H9 (cell line): ENCODE measurements around the gene PTGS1. TPM values are rescaled to one million over a fixed set of nuclear protein-coding genes. Genes with fewer than 3 reads are reported as not detected.

Source experiments
- DNase-seq: peaks from one replicate; pipeline ENCODE4 v3.0.0-alpha.2; 2017
- H2AFZ ChIP-seq: one replicate; pipeline ENCODE4 v1.6.1; 2013; ENCODE audit warnings: mild to moderate bottlenecking, low read length, control low read depth, moderate library complexity
- H2AK5ac ChIP-seq: 2 replicates; pipeline ENCODE4 v1.6.1; 2013; ENCODE audit warnings: low read length, control low read depth, mixed read lengths; ENCODE audit not compliant: insufficient read length
- H2BK120ac ChIP-seq: one replicate; pipeline ENCODE4 v1.6.1; 2013; ENCODE audit warnings: low read depth, mild to moderate bottlenecking, low read length, control low read depth, inconsistent platforms; ENCODE audit not compliant: poor library complexity, severe bottlenecking
- H2BK12ac ChIP-seq: 2 replicates; pipeline ENCODE4 v1.6.1; 2013; ENCODE audit warnings: low read length, control low read depth, mixed read lengths, low read depth; ENCODE audit not compliant: insufficient read length
- H2BK15ac ChIP-seq: 2 replicates; pipeline ENCODE4 v1.6.1; 2013; ENCODE audit warnings: low read depth, low read length, control low read depth
- H2BK20ac ChIP-seq: one replicate; pipeline ENCODE4 v1.6.1; 2013; ENCODE audit warnings: low read depth, mild to moderate bottlenecking, low read length, control low read depth, inconsistent platforms; ENCODE audit not compliant: poor library complexity, severe bottlenecking
- H2BK5ac ChIP-seq: 2 replicates; pipeline ENCODE4 v1.6.1; 2013; ENCODE audit warnings: low read length, control low read depth, mixed read lengths; ENCODE audit not compliant: insufficient read length
- H3K14ac ChIP-seq: 2 replicates; pipeline ENCODE4 v1.6.1; 2013; ENCODE audit warnings: low read length, control low read depth; ENCODE audit not compliant: insufficient read depth
- H3K18ac ChIP-seq: 2 replicates; pipeline ENCODE4 v1.6.1; 2013; ENCODE audit warnings: low read depth, mild to moderate bottlenecking, mixed read lengths, low read length, control low read depth; ENCODE audit not compliant: insufficient read length
- H3K23ac ChIP-seq: 2 replicates; pipeline ENCODE4 v1.6.1; 2013; ENCODE audit warnings: low read length, control low read depth, mixed read lengths, low read depth; ENCODE audit not compliant: insufficient read length
- H3K23me2 ChIP-seq: 2 replicates; pipeline ENCODE4 v1.6.1; 2013; ENCODE audit warnings: low read depth, mild to moderate bottlenecking, mixed read lengths, low read length, control low read depth; ENCODE audit not compliant: insufficient read length, poor library complexity, severe bottlenecking
- H3K27ac ChIP-seq: 2 replicates; pipeline ENCODE4 v1.5.1; 2013; ENCODE audit warnings: low read length, control low read depth, mixed read lengths, low read depth; ENCODE audit not compliant: insufficient read length
- H3K27me3 ChIP-seq: 2 replicates; pipeline ENCODE4 v1.6.1; 2013; ENCODE audit warnings: low read length, control low read depth, inconsistent platforms; ENCODE audit not compliant: insufficient read depth
- H3K4ac ChIP-seq: 2 replicates; pipeline ENCODE4 v1.6.1; 2013; ENCODE audit warnings: low read depth, mild to moderate bottlenecking, control low read depth, inconsistent platforms, low read length, moderate library complexity
- H3K4me1 ChIP-seq: 2 replicates; pipeline ENCODE4 v1.6.1; 2013; ENCODE audit warnings: low read length, control low read depth, inconsistent platforms; ENCODE audit not compliant: insufficient read depth
- H3K4me2 ChIP-seq: 2 replicates; pipeline ENCODE4 v1.6.1; 2013; ENCODE audit warnings: low read length, control low read depth, mixed read lengths; ENCODE audit not compliant: insufficient read length, insufficient read depth
- H3K56ac ChIP-seq: 2 replicates; pipeline ENCODE4 v1.6.1; 2013; ENCODE audit warnings: low read depth, mild to moderate bottlenecking, mixed read lengths, low read length, control low read depth; ENCODE audit not compliant: insufficient read length
- H3K79me1 ChIP-seq: 2 replicates; pipeline ENCODE4 v1.6.1; 2013; ENCODE audit warnings: low read depth, mild to moderate bottlenecking, moderate library complexity, low read length, control low read depth, inconsistent platforms; ENCODE audit not compliant: insufficient read depth, poor library complexity, severe bottlenecking
- H3K79me2 ChIP-seq: 2 replicates; pipeline ENCODE4 v1.6.1; 2013; ENCODE audit warnings: low read length, control low read depth, inconsistent platforms; ENCODE audit not compliant: insufficient read depth
- H3K9ac ChIP-seq: 2 replicates; pipeline ENCODE4 v1.6.1; 2013; ENCODE audit warnings: low read length, control low read depth, mixed read lengths; ENCODE audit not compliant: insufficient read length; ENCODE audit errors: extremely low read depth
- H3K9me3 ChIP-seq: one replicate; pipeline ENCODE4 v1.6.1; 2013; ENCODE audit warnings: low read depth, low read length, inconsistent platforms; ENCODE audit not compliant: control insufficient read depth
- H3T11ph ChIP-seq: one replicate; pipeline ENCODE4 v1.6.1; 2013; ENCODE audit warnings: mild to moderate bottlenecking, low read length, control low read depth, inconsistent platforms
- H4K20me1 ChIP-seq: one replicate; pipeline ENCODE4 v1.6.1; 2013; ENCODE audit not compliant: control insufficient read depth, insufficient read length, insufficient read depth
- H4K5ac ChIP-seq: 2 replicates; pipeline ENCODE4 v1.6.1; 2013; ENCODE audit warnings: low read depth, mild to moderate bottlenecking, mixed read lengths, low read length, control low read depth; ENCODE audit not compliant: insufficient read length
- H4K8ac ChIP-seq: replicated peaks from 2 replicates; pipeline ENCODE4 v1.6.1; 2013; ENCODE audit warnings: low read length, control low read depth, mixed read lengths, low read depth; ENCODE audit not compliant: insufficient read length
- H4K91ac ChIP-seq: 2 replicates; pipeline ENCODE4 v1.6.1; 2013; ENCODE audit warnings: low read depth, mild to moderate bottlenecking, moderate library complexity, mixed read lengths, low read length, control low read depth; ENCODE audit not compliant: insufficient read length
- H3K27ac Mint-ChIP-seq, 3 experiments: 2 replicates in 2 of 3; 3 replicates in 1 of 3; pipeline ENCODE4 v1.8.0; 2020 to 2021; ENCODE audit warnings: mixed read lengths in 3 of 3, mild to moderate bottlenecking in 1 of 3, moderate library complexity in 1 of 3
- H3K27me3 Mint-ChIP-seq: 2 replicates; pipeline ENCODE4 v1.8.0; 2021; ENCODE audit warnings: low read depth, mild to moderate bottlenecking, moderate library complexity, mixed read lengths
- H3K36me3 Mint-ChIP-seq, 3 experiments: 2 replicates in 2 of 3; 3 replicates in 1 of 3; pipeline ENCODE4 v1.8.0; 2020 to 2021; ENCODE audit warnings: low read depth in 3 of 3, mixed read lengths in 3 of 3; ENCODE audit not compliant: insufficient read depth in 1 of 3
- H3K4me1 Mint-ChIP-seq, 2 experiments: 2 replicates each; pipeline ENCODE4 v1.8.0; 2020; ENCODE audit warnings: mixed read lengths in 2 of 2
- H3K4me3 Mint-ChIP-seq, 2 experiments: 2 replicates in 1 of 2; 3 replicates in 1 of 2; pipeline ENCODE4 v1.8.0; 2020 to 2021; ENCODE audit warnings: mild to moderate bottlenecking in 2 of 2, mixed read lengths in 2 of 2, moderate library complexity in 1 of 2
- H3K9me3 Mint-ChIP-seq, 2 experiments: 2 replicates in 1 of 2; 3 replicates in 1 of 2; pipeline ENCODE4 v1.8.0; 2020; ENCODE audit warnings: mild to moderate bottlenecking in 2 of 2, mixed read lengths in 2 of 2, moderate library complexity in 1 of 2
- WGBS: extraction: QIAGEN DNeasy Blood & Tissue Kit; methylation state at CpG from one replicate; pipeline ENCODE4 v1.1.7; 2013; ENCODE audit warnings: missing lambda C conversion rate, low lambda C conversion rate, mixed read lengths; ENCODE audit not compliant: insufficient read length; ENCODE audit errors: extremely low coverage; 5-methylcytosine and 5-hydroxymethylcytosine counted together
- total RNA-seq: library from RNA; stranded (reverse); gene quantifications from 2 replicates; pipeline ENCODE4 v1.2.1, GENCODE V29; 2021
- TF ChIP-seq, protein P1 (sequence below): fragments of 200-600 bp; sonication (generic); conservative IDR thresholded peaks from 3 replicates; pipeline ENCODE4 v1.8.0; 2021; ENCODE audit warnings: antibody characterized with exemption, mild to moderate bottlenecking

The PTGS1 gene
- total RNA-seq, 1 experiment from 2014 or later: 1.3 TPM

GRCh38 chr9:122392284-122392683, 21.5 kb downstream of the PTGS1 start:
- Histone ChIP-seq H3K56ac (no peak overlapping the region), H4K5ac (no peak overlapping the region), H3K4me2 (no peak overlapping the region), H2BK12ac (no peak overlapping the region), H3K23ac (no peak overlapping the region), H2BK120ac (no peak overlapping the region), H3K27ac (no peak overlapping the region), H3K27me3 (no peaks in the 10 kb centered on the region; the same call in 1 of the 2 replicates), H2BK20ac (no peak overlapping the region), H4K8ac (no peak overlapping the region), H2BK5ac (no peak overlapping the region), H3K4me1 (peaks cover 1% of the 10 kb centered on the region), H2AK5ac (no peak overlapping the region), H4K20me1 (no peaks in the 10 kb centered on the region), H2BK15ac (no peak overlapping the region), H3T11ph (no peak overlapping the region), H3K4ac (no peak overlapping the region), H3K79me2 (no peaks in the 10 kb centered on the region), H3K18ac (no peak overlapping the region), H4K91ac (no peak overlapping the region), H3K23me2 (no peaks in the 10 kb centered on the region), H3K9ac (no peak overlapping the region), H3K79me1 (no peaks in the 10 kb centered on the region), H3K14ac (no peak overlapping the region), H3K9me3 (no peaks in the 10 kb centered on the region), H2AFZ (no peak overlapping the region)
- no peaks in the 10 kb centered on the region; the same call in none of the 2 replicates for H3K27me3 Mint-ChIP-seq
- no peaks in the 10 kb centered on the region for H3K36me3 Mint-ChIP-seq
- no peak overlapping the region for H3K4me3 Mint-ChIP-seq
- no CpG with 5 or more reads among the region's 9 CpGs for WGBS
- peaks cover 5% of the 10 kb centered on the region in 2 experiments for H3K4me1 Mint-ChIP-seq
- H3K9me3 Mint-ChIP-seq: no peaks in the 10 kb centered on the region
- H3K27ac Mint-ChIP-seq: no peak overlapping the region
- TF ChIP-seq, protein P1, sequence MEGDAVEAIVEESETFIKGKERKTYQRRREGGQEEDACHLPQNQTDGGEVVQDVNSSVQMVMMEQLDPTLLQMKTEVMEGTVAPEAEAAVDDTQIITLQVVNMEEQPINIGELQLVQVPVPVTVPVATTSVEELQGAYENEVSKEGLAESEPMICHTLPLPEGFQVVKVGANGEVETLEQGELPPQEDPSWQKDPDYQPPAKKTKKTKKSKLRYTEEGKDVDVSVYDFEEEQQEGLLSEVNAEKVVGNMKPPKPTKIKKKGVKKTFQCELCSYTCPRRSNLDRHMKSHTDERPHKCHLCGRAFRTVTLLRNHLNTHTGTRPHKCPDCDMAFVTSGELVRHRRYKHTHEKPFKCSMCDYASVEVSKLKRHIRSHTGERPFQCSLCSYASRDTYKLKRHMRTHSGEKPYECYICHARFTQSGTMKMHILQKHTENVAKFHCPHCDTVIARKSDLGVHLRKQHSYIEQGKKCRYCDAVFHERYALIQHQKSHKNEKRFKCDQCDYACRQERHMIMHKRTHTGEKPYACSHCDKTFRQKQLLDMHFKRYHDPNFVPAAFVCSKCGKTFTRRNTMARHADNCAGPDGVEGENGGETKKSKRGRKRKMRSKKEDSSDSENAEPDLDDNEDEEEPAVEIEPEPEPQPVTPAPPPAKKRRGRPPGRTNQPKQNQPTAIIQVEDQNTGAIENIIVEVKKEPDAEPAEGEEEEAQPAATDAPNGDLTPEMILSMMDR: no peak
- DNase-seq: no peak
